HG02642 (cell line): ENCODE results near the gene SHISA2.

Experiments
- ATAC-seq: cut with Tn5 transposase; IDR thresholded peaks from one replicate; pipeline ENCODE4 v1.9.1; 2021; ENCODE audit warnings: mild to moderate bottlenecking; ENCODE audit not compliant: unreplicated experiment, poor library complexity

Gene SHISA2

GRCh38 chr13:26050568-26051230, 1.1 kb downstream of the SHISA2 start:
- ATAC-seq = no peak

GRCh38 chr13:26048741-26049140, 3.1 kb downstream of the SHISA2 start:
- ATAC-seq = no peak

GRCh38 chr13:26047040-26047439, 4.8 kb downstream of the SHISA2 start:
- no peak for ATAC-seq

- no peak for ATAC-seq
Measured at GRCh38 chr13:26046639-26047038, 5.2 kb downstream of the SHISA2 start.

- ATAC-seq = no peak
Measured at GRCh38 chr13:26045142-26045541, 6.7 kb downstream of the SHISA2 start.

GRCh38 chr13:26042785-26043184, 9.0 kb downstream of the SHISA2 start:
- ATAC-seq = no peak

- ATAC-seq = no peak
Measured at GRCh38 chr13:26041444-26041843, 10.4 kb downstream of the SHISA2 start.

- no peak for ATAC-seq
Measured at GRCh38 chr13:26038931-26039475, 12.8 kb downstream of the SHISA2 start.

GRCh38 chr13:26037302-26037701, 14.5 kb downstream of the SHISA2 start:
- no peak for ATAC-seq

- ATAC-seq = no peak
Measured at GRCh38 chr13:26036383-26036782, 15.4 kb downstream of the SHISA2 start.

- ATAC-seq = no peak
Measured at GRCh38 chr13:26034018-26034417, 17.8 kb downstream of the SHISA2 start.

- no peak for ATAC-seq
Measured at GRCh38 chr13:26030331-26030730, 21.5 kb downstream of the SHISA2 start.

GRCh38 chr13:26029581-26030136, 22.2 kb downstream of the SHISA2 start:
- no peak for ATAC-seq

GRCh38 chr13:26026211-26026610, 25.6 kb downstream of the SHISA2 start:
- ATAC-seq = no peak

GRCh38 chr13:26025771-26026170, 26.0 kb downstream of the SHISA2 start:
- ATAC-seq = no peak

GRCh38 chr13:26025196-26025595, 26.6 kb downstream of the SHISA2 start:
- ATAC-seq = no peak

- ATAC-seq = no peak
Measured at GRCh38 chr13:26024558-26024957, 27.3 kb downstream of the SHISA2 start.

GRCh38 chr13:26022538-26023292, 29.1 kb downstream of the SHISA2 start:
- no peak for ATAC-seq

- no peak for ATAC-seq
Measured at GRCh38 chr13:26021956-26022355, 29.9 kb downstream of the SHISA2 start.

- no peak for ATAC-seq
Measured at GRCh38 chr13:26021516-26021915, 30.3 kb downstream of the SHISA2 start.

- no peak for ATAC-seq
Measured at GRCh38 chr13:26020891-26021290, 30.9 kb downstream of the SHISA2 start.
